CD4-positive, alpha-beta T cell (primary cell): ENCODE results near the gene PLTP. TPM values are rescaled to one million over a fixed set of nuclear protein-coding genes. Genes with fewer than 3 reads are reported as not detected.
"Not testable (repeated sequence)": the region's sequence is repeated elsewhere in the genome, so short reads cannot be mapped to it uniquely, and the experiment has no call there.

ENCODE experiments used
- ATAC-seq: fragments of 200-7000 bp; cut with Tn5 transposase; one replicate; pipeline ENCODE4 v1.10.0; 2022; ENCODE audit warnings: mild to moderate bottlenecking; ENCODE audit not compliant: poor library complexity
- CTCF ChIA-PET: fragments of 350-600 bp; sonication (Branson Sonifier 250); formaldehyde crosslinking; loops from one replicate; lab custom pipeline; 2021; ENCODE audit warnings: antibody characterized with exemption, inconsistent platforms; lab: Charles Lee
- POLR2A ChIA-PET: fragments of 350-600 bp; sonication (Branson Sonifier 250); formaldehyde crosslinking; loops from one replicate; lab custom pipeline; 2021; ENCODE audit warnings: antibody characterized with exemption, inconsistent platforms; lab: Charles Lee
- DNase-seq, 14 experiments: peaks; one replicate each; pipeline ENCODE4 v3.0.0-alpha.2; 2013 to 2020; ENCODE audit warnings: mixed read lengths in 2 of 14
- H3K27ac ChIP-seq, 2 donors: one replicate each; pipeline versions ENCODE4 v1.5.1 to v1.7.0; 2013; ENCODE audit warnings: low read length in 2 of 2, low read depth in 1 of 2, mild to moderate bottlenecking in 1 of 2
- H3K27me3 ChIP-seq, 2 experiments: 1 replicate in 1 of 2; 2 replicates in 1 of 2; pipeline versions ENCODE4 v1.6.1 to v1.7.0; 2013; ENCODE audit warnings: low read length in 2 of 2, control low read depth in 1 of 2, mild to moderate bottlenecking in 1 of 2, moderate library complexity in 1 of 2; ENCODE audit not compliant: insufficient read depth in 2 of 2, control insufficient read depth in 1 of 2
- H3K36me3 ChIP-seq: one replicate; pipeline ENCODE4 v1.6.1; 2013; ENCODE audit warnings: low read length, control low read depth; ENCODE audit not compliant: insufficient read depth
- H3K4me1 ChIP-seq: one replicate; pipeline ENCODE4 v1.6.1; 2013; ENCODE audit warnings: low read length, control low read depth; ENCODE audit not compliant: insufficient read depth
- H3K4me3 ChIP-seq: one replicate; pipeline ENCODE4 v1.5.1; 2013; ENCODE audit warnings: mild to moderate bottlenecking, low read length, moderate library complexity
- H3K9me3 ChIP-seq, 2 experiments: 1 replicate in 1 of 2; 2 replicates in 1 of 2; pipeline versions ENCODE4 v1.6.1 to v1.7.0; 2013; ENCODE audit warnings: low read length in 2 of 2, mild to moderate bottlenecking in 2 of 2, control low read depth in 1 of 2, moderate library complexity in 1 of 2; ENCODE audit not compliant: control insufficient read depth in 1 of 2, insufficient read depth in 1 of 2
- H3K27ac Mint-ChIP-seq: one replicate; pipeline ENCODE4 v1.8.0; 2020; ENCODE audit warnings: mixed read lengths
- H3K27me3 Mint-ChIP-seq: one replicate; pipeline ENCODE4 v1.8.0; 2021; ENCODE audit warnings: mixed read lengths
- H3K36me3 Mint-ChIP-seq: one replicate; pipeline ENCODE4 v1.8.0; 2021; ENCODE audit warnings: low read depth, mixed read lengths
- H3K4me1 Mint-ChIP-seq: one replicate; pipeline ENCODE4 v1.8.0; 2021; ENCODE audit warnings: low read depth, mixed read lengths
- H3K4me3 Mint-ChIP-seq: one replicate; pipeline ENCODE4 v1.8.0; 2020; ENCODE audit warnings: mild to moderate bottlenecking, mixed read lengths
- H3K9me3 Mint-ChIP-seq: one replicate; pipeline ENCODE4 v1.8.0; 2020; ENCODE audit warnings: mixed read lengths
- CTCF ChIP-seq: fragments of 200-600 bp; IDR thresholded peaks from one replicate; pipeline ENCODE4 v1.8.0; 2022; ENCODE audit warnings: antibody characterized with exemption, mild to moderate bottlenecking
- intact Hi-C, 2 experiments: fragments of 100-400 bp; cut with DNase I in 1 of 2; cut with micrococcal nuclease in 1 of 2; formaldehyde crosslinking; loops; one replicate each; pipeline versions ENCODE4 v1.15.1 to v1.9.0; 2023 to 2025; cut with DNase I, micrococcal nuclease
- total RNA-seq, 174 experiments: library from RNA in 2 of 174; stranded (reverse) in 2 of 174; gene quantifications; one replicate each; pipeline ENCODE4 v1.2.3 and lab custom pipeline; 2021 to 2026

The PLTP gene
- total RNA-seq, 2 experiments from 2014 or later = not detected

GRCh38 chr20:45878076-45878761, 33.7 kb downstream of the PLTP start:
- intact Hi-C loops = no loop called here
- no peak for TF ChIP-seq CTCF
- Mint-ChIP-seq H3K9me3 (no peaks in the 10 kb centered on the region), H3K4me3 (no peak overlapping the region), H3K36me3 (peaks cover 28% of the 10 kb centered on the region), H3K4me1 (peaks cover 24% of the 10 kb centered on the region), H3K27me3 (no peaks in the 10 kb centered on the region), H3K27ac (no peak overlapping the region)
- Histone ChIP-seq H3K27ac (no peak overlapping the region), H3K4me1 (peaks cover 26% of the 10 kb centered on the region), H3K9me3 (no peaks in the 10 kb centered on the region), H3K36me3 (peaks cover 24% of the 10 kb centered on the region), H3K27me3 (no peaks in the 10 kb centered on the region), H3K4me3 (no peak overlapping the region)
- CTCF ChIA-PET = no interaction called here
- POLR2A ChIA-PET = no interaction called here
- no peak for ATAC-seq
- DNase-seq = no peak

GRCh38 chr20:45874576-45874975, 37.4 kb downstream of the PLTP start:
- H3K27me3 ChIP-seq = no peaks in the 10 kb centered on the region
- Mint-ChIP-seq H3K9me3 (no peaks in the 10 kb centered on the region), H3K4me1 (no peaks in the 10 kb centered on the region), H3K4me3 (no peak overlapping the region), H3K27me3 (no peaks in the 10 kb centered on the region), H3K27ac (no peak overlapping the region), H3K36me3 (peaks cover 7% of the 10 kb centered on the region)
- ATAC-seq (no peak), DNase-seq (no peak)
- H3K4me3 ChIP-seq = no peak overlapping the region
- ChIA-PET POLR2A (no interaction called here), CTCF (interaction anchor here (0.7 kb wide), 2 partner anchors 50 to 59 kb away, joined by 4 to 6 read pairs; no protein-coding TSS in a partner anchor)
- no peaks in the 10 kb centered on the region for H3K9me3 ChIP-seq
- peaks cover 16% of the 10 kb centered on the region for H3K36me3 ChIP-seq
- H3K4me1 ChIP-seq = no peaks in the 10 kb centered on the region
- H3K27ac ChIP-seq = no peak overlapping the region
- no peak for TF ChIP-seq CTCF
- intact Hi-C loops = no loop called here

- H3K27ac Mint-ChIP-seq, H3K9me3 Mint-ChIP-seq, intact Hi-C loops, H3K27me3 Mint-ChIP-seq, H3K4me3 ChIP-seq, ATAC-seq, H3K27me3 ChIP-seq, POLR2A ChIA-PET, DNase-seq, H3K4me1 ChIP-seq, H3K27ac ChIP-seq, H3K36me3 Mint-ChIP-seq, H3K4me1 Mint-ChIP-seq, H3K9me3 ChIP-seq, H3K4me3 Mint-ChIP-seq: not testable (repeated sequence)
- CTCF ChIA-PET = interaction anchor here (0.7 kb wide), 1 partner anchor 50 kb away, joined by 4 read pairs; no protein-coding TSS in a partner anchor
- H3K36me3 ChIP-seq = peaks cover 16% of the 10 kb centered on the region
These were observed 37.9 kb downstream of the PLTP start for GRCh38 chr20:45874104-45874481.
